ENCODE data around the gene RERE. TPM values are rescaled to one million over a fixed set of nuclear protein-coding genes. Genes with fewer than 3 reads are reported as not detected.
A peak's percentile ranks its signal among the peaks of the same experiment; 100 is the strongest.
"Not testable (repeated sequence)": the region's sequence is repeated elsewhere in the genome, so short reads cannot be mapped to it uniquely, and the experiment has no call there.

RERE gene
- total RNA-seq, 1 donor from 2014 or later: 19.2 TPM

DNA sequence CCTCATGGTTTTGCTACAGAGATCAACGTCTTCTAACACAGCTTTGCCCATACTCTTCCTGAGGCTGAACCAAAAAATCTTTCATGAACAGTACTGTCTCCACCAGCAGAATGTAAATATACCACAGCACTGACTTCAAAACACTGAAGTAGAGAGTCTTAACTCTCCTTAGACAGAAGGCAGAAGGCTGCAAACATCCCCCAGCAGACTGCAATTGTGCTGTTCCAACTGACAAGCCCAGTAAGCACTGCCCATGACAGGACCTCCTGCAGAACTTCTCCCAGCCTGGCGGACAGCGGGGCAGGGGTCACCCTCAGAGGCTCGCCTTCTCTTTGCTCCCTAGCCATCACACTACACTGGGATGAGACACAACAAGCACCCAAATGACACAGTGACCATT, 218.7 kb downstream of the RERE start:
- TF ChIP-seq, protein P1, sequence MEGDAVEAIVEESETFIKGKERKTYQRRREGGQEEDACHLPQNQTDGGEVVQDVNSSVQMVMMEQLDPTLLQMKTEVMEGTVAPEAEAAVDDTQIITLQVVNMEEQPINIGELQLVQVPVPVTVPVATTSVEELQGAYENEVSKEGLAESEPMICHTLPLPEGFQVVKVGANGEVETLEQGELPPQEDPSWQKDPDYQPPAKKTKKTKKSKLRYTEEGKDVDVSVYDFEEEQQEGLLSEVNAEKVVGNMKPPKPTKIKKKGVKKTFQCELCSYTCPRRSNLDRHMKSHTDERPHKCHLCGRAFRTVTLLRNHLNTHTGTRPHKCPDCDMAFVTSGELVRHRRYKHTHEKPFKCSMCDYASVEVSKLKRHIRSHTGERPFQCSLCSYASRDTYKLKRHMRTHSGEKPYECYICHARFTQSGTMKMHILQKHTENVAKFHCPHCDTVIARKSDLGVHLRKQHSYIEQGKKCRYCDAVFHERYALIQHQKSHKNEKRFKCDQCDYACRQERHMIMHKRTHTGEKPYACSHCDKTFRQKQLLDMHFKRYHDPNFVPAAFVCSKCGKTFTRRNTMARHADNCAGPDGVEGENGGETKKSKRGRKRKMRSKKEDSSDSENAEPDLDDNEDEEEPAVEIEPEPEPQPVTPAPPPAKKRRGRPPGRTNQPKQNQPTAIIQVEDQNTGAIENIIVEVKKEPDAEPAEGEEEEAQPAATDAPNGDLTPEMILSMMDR (IDR thresholded peaks at IDR 0.05; ENCODE audit: insufficient read depth, low read length, severe bottlenecking): no peak
- H3K36me3 ChIP-seq (ENCODE audit: control insufficient read depth, insufficient read depth, low read length): no peaks in the 10 kb centered on the region
- no peak overlapping the region for H3K4me3 ChIP-seq (ENCODE audit: low read depth, low read length)
- no peak for DNase-seq (ENCODE audit: low read depth)
- no peaks in the 10 kb centered on the region for H3K27me3 ChIP-seq (ENCODE audit: control insufficient read depth, insufficient read depth, low read length)
- FAIRE-seq: peak; percentile 7

DNA sequence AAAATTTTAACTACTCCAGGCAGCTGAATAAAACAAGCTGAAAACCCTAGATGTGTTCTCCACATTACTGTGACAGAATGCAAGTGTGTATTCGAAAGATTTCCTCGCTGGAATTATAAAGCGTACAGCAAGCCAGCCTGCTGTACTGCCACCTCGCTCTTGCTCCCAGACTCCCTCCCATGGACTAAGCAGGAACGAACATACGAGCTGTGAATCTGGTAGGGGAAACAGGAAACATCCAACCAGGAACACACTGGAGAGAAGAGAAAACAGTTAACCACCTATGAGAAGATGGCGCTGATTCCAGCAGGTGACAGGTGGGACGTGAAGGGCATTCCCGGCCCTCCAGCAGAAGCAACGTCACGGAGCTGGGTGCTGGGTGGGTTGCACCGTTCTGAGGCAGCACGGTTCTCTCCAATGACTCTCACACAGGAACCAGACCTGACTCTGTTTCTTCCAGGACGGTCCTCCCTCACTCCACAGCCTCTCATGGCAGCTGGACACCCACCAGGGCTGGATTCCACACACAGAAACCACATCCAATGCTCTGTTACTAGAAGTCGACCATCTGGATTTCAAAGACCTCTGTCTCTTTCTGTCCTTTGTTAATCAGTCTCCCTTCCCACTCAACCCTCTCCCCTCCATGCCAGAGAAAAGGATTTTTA, 219.2 kb downstream of the RERE start:
- Histone ChIP-seq H3K27me3 (ENCODE audit: control insufficient read depth, insufficient read depth, low read length) (no peaks in the 10 kb centered on the region), H3K4me3 (ENCODE audit: low read depth, low read length) (no peak overlapping the region), H3K36me3 (ENCODE audit: control insufficient read depth, insufficient read depth, low read length) (no peaks in the 10 kb centered on the region)
- DNase-seq (ENCODE audit: low read depth) (peak; percentile 50), FAIRE-seq (no peak)
- TF ChIP-seq, protein P1 (IDR thresholded peaks at IDR 0.05; ENCODE audit: insufficient read depth, low read length, severe bottlenecking): peak; percentile 29

DNA sequence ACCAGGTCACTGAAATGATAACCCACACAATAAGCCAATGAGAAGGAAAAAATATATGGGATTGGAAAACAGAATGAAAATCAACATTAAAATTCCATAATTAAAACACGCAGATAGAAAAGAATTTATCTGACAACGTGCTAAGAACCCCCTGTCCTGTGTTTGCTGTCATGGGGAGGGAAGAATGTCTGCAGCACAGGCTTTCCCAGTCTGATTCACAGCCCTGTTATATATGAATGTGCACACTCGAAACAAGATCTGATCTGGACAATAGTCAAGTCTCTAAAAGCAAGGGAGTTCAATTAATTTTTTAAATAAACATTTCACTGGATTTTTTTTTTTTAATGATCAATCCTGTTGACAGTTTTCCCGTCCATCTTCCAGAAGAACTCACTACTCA, 220.0 kb downstream of the RERE start:
- H3K4me3 ChIP-seq (ENCODE audit: low read depth, low read length): no peak overlapping the region
- DNase-seq (ENCODE audit: low read depth): no peak
- TF ChIP-seq, protein P1 (IDR thresholded peaks at IDR 0.05; ENCODE audit: insufficient read depth, low read length, severe bottlenecking): no peak
- no peak for FAIRE-seq
- H3K27me3 ChIP-seq (ENCODE audit: control insufficient read depth, insufficient read depth, low read length): no peaks in the 10 kb centered on the region
- H3K36me3 ChIP-seq (ENCODE audit: control insufficient read depth, insufficient read depth, low read length): no peaks in the 10 kb centered on the region

DNA sequence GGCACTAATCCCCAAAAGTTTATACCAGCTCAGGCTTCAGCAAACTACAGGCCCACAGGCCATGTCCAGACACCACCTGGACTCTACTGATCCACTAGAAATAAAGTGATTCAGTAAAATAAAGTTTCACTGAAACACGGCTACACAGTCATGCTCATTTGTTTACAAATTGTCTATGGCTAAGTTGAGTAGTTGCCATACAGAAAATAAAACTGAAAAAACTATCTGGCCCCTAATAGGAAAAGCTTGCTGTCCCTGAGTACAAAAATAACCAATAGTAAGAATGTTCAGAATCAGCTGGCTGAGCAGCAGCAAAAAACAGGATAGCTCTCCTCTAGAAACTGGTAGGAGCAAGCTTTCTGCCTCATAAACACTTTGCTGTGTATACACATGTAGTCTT, 221.5 kb downstream of the RERE start:
- FAIRE-seq (no peak), DNase-seq (ENCODE audit: low read depth) (no peak)
- TF ChIP-seq, protein P1 (IDR thresholded peaks at IDR 0.05; ENCODE audit: insufficient read depth, low read length, severe bottlenecking): no peak
- Histone ChIP-seq H3K27me3 (ENCODE audit: control insufficient read depth, insufficient read depth, low read length) (no peaks in the 10 kb centered on the region), H3K4me3 (ENCODE audit: low read depth, low read length) (no peak overlapping the region), H3K36me3 (ENCODE audit: control insufficient read depth, insufficient read depth, low read length) (no peaks in the 10 kb centered on the region)

DNA sequence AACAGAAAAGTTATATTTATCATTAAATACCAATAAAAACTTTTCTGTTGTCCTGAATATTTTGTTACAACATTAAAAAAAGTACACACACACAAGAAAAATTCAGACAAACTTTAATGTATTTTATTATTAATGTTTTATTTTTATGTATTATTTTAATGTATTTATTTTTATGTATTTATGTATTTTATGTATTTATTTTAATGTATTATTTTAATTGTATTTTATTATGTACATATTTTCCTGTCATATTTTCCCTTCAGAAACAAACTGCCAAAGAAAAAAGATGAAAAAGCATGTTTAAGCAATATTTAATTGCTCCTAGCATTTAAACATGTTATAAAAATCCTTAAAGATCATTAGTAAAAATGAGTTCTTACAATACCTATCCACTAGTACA, 222.1 kb downstream of the RERE start:
- H3K27me3 ChIP-seq (ENCODE audit: control insufficient read depth, insufficient read depth, low read length): no peaks in the 10 kb centered on the region
- FAIRE-seq (no peak), DNase-seq (ENCODE audit: low read depth) (no peak)
- no peak overlapping the region for H3K4me3 ChIP-seq (ENCODE audit: low read depth, low read length)
- TF ChIP-seq, protein P1 (IDR thresholded peaks at IDR 0.05; ENCODE audit: insufficient read depth, low read length, severe bottlenecking): no peak
- no peaks in the 10 kb centered on the region for H3K36me3 ChIP-seq (ENCODE audit: control insufficient read depth, insufficient read depth, low read length)

DNA sequence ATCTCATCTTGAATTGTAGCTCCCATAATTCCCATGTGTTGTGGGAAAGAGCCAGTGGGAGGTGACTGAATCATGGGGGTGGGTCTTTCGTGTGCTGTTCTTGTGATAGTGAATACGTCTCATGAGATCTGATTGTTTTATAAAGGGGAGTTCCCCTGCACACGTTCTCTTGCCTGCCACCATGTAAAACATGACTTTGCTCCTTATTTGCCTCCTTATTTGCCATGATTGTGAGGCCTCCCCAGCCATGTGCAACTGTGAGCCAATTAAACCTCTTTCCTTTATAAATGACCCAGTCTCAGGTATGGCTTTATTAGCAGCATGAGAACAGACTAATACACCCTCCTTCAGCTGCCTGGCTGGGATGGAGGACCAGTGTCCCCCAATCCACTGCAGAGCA, 224.1 kb downstream of the RERE start:
- not testable (repeated sequence) for DNase-seq (ENCODE audit: low read depth); H3K27me3 ChIP-seq (ENCODE audit: control insufficient read depth, insufficient read depth, low read length); H3K4me3 ChIP-seq (ENCODE audit: low read depth, low read length); H3K36me3 ChIP-seq (ENCODE audit: control insufficient read depth, insufficient read depth, low read length); FAIRE-seq

Measured in bronchial epithelial cell (primary cell).